H1 (cell line): Measurements from ENCODE around the gene ZSCAN22. TPM values are rescaled to one million over a fixed set of nuclear protein-coding genes. Genes with fewer than 3 reads are reported as not detected.

Source experiments
- CTCF ChIA-PET: fragments of 300-600 bp; sonication (Branson Sonifier 250); formaldehyde crosslinking; loops from one replicate; lab custom pipeline; 2021; ENCODE audit not compliant: partially characterized antibody; lab: Charles Lee
- POLR2A ChIA-PET: fragments of 300-600 bp; sonication (Branson Sonifier 250); formaldehyde crosslinking; loops from one replicate; lab custom pipeline; 2021; ENCODE audit warnings: inconsistent platforms; ENCODE audit not compliant: partially characterized antibody; lab: Charles Lee
- DNase-seq, 2 experiments: peaks; one replicate each; pipeline versions ENCODE4 v3.0.0 to v3.0.0-alpha.2; 2010 to 2022; ENCODE audit warnings: low spot score in 2 of 2, low read depth in 1 of 2, mixed read lengths in 1 of 2
- FAIRE-seq: peaks from 2 replicates; lab custom pipeline; 2011; peaks lifted over from hg19 to GRCh38; lab: Jason Lieb, UNC
- H2AFZ ChIP-seq: 2 replicates; pipeline ENCODE4 v1.8.1; 2012; ENCODE audit warnings: low read length, inconsistent platforms
- H2AK5ac ChIP-seq: 2 replicates; pipeline ENCODE4 v1.6.1; 2013; ENCODE audit warnings: low read depth, low read length
- H2BK120ac ChIP-seq: replicated peaks from 2 replicates; pipeline ENCODE3; 2013; ENCODE audit warnings: low read depth, low read length, inconsistent platforms
- H2BK12ac ChIP-seq: 2 replicates; pipeline ENCODE4 v1.6.1; 2013; ENCODE audit warnings: low read depth, low read length
- H2BK15ac ChIP-seq: 2 replicates; pipeline ENCODE4 v1.6.1; 2013; ENCODE audit warnings: low read length
- H2BK20ac ChIP-seq: 2 replicates; pipeline ENCODE4 v1.6.1; 2013; ENCODE audit warnings: low read length
- H2BK5ac ChIP-seq: 2 replicates; pipeline ENCODE4 v1.6.1; 2013; ENCODE audit warnings: low read depth, low read length
- H3K14ac ChIP-seq: 2 replicates; pipeline ENCODE4 v1.6.1; 2013; ENCODE audit warnings: inconsistent platforms; ENCODE audit not compliant: insufficient read length
- H3K18ac ChIP-seq: 2 replicates; pipeline ENCODE4 v1.6.1; 2013; ENCODE audit warnings: low read length; ENCODE audit errors: extremely low read depth
- H3K23ac ChIP-seq: 2 replicates; pipeline ENCODE4 v1.6.1; 2013; ENCODE audit warnings: inconsistent platforms; ENCODE audit not compliant: insufficient read length
- H3K23me2 ChIP-seq: 2 replicates; pipeline ENCODE4 v1.6.1; 2013; ENCODE audit warnings: low read depth, low read length
- H3K27ac ChIP-seq: 2 replicates; pipeline ENCODE4 v1.6.1; 2011; ENCODE audit warnings: low read depth, low read length, inconsistent platforms
- H3K27me3 ChIP-seq, 4 experiments: replicated peaks in 1 of 4; 1 replicate in 1 of 4; 2 replicates in 3 of 4; pipeline versions ENCODE4 v1.6.1 to v1.8.1; 2011 to 2013; ENCODE audit warnings: low read length in 3 of 4, mild to moderate bottlenecking in 3 of 4, inconsistent platforms in 2 of 4, mixed read lengths in 2 of 4, moderate library complexity in 1 of 4; ENCODE audit not compliant: control insufficient read depth in 3 of 4, insufficient read depth in 3 of 4; ENCODE audit errors: extremely low read depth in 1 of 4
- H3K36me3 ChIP-seq, 4 experiments: 2 replicates each; pipeline versions ENCODE4 v1.6.1 to v1.8.1; 2011 to 2013; ENCODE audit warnings: mild to moderate bottlenecking in 4 of 4, low read length in 3 of 4, moderate library complexity in 2 of 4, control low read depth in 1 of 4, inconsistent platforms in 1 of 4; ENCODE audit not compliant: insufficient read depth in 4 of 4, control insufficient read depth in 2 of 4
- H3K4ac ChIP-seq: replicated peaks from 2 replicates; pipeline ENCODE3; 2013; ENCODE audit warnings: low read length, low read depth, mixed read lengths, inconsistent platforms; ENCODE audit not compliant: insufficient read length
- H3K4me1 ChIP-seq, 4 experiments: replicated peaks in 1 of 4; 1 replicate in 1 of 4; 2 replicates in 3 of 4; pipeline versions ENCODE4 v1.6.1 to v1.8.1; 2011 to 2013; ENCODE audit warnings: low read length in 3 of 4, inconsistent platforms in 2 of 4, mixed read lengths in 1 of 4; ENCODE audit not compliant: insufficient read depth in 4 of 4, control insufficient read depth in 3 of 4
- H3K4me2 ChIP-seq, 2 experiments: 2 replicates each; pipeline versions ENCODE4 v1.6.1 to v1.8.1; 2011 to 2013; ENCODE audit warnings: low read depth in 2 of 2, low read length in 2 of 2, control low read depth in 1 of 2, inconsistent platforms in 1 of 2, mild to moderate bottlenecking in 1 of 2; ENCODE audit not compliant: insufficient read depth in 1 of 2
- H3K4me3 ChIP-seq, 4 experiments: fragments of 200-600, 300-600 bp in 1 of 4; sonication (generic), shearing (Covaris generic), sonication (Bioruptor Twin) in 1 of 4; 2 replicates each; pipeline versions ENCODE4 v1.5.1 to v1.8.1; 2011 to 2016; ENCODE audit warnings: low read length in 4 of 4, low read depth in 3 of 4, control low read depth in 2 of 4, inconsistent platforms in 2 of 4, mild to moderate bottlenecking in 2 of 4, mixed read lengths in 1 of 4, moderate library complexity in 1 of 4; ENCODE audit not compliant: insufficient read depth in 2 of 4; ENCODE audit errors: extremely low read depth in 1 of 4
- H3K56ac ChIP-seq: replicated peaks from 2 replicates; pipeline ENCODE3; 2013; ENCODE audit warnings: low read depth, mild to moderate bottlenecking, mixed read lengths, low read length, inconsistent platforms; ENCODE audit not compliant: insufficient read length
- H3K79me1 ChIP-seq: 2 replicates; pipeline ENCODE4 v1.6.1; 2013; ENCODE audit warnings: low read depth, low read length, control low read depth
- H3K79me2 ChIP-seq, 2 experiments: 2 replicates each; pipeline versions ENCODE4 v1.6.1 to v1.8.1; 2012 to 2013; ENCODE audit warnings: low read length in 2 of 2, mild to moderate bottlenecking in 2 of 2, inconsistent platforms in 1 of 2; ENCODE audit not compliant: insufficient read depth in 2 of 2, control insufficient read depth in 1 of 2
- H3K9ac ChIP-seq, 4 experiments: replicated peaks in 1 of 4; 1 replicate in 1 of 4; 2 replicates in 3 of 4; pipeline versions ENCODE4 v1.6.1 to v1.8.1; 2011 to 2013; ENCODE audit warnings: low read depth in 3 of 4, low read length in 3 of 4, control low read depth in 2 of 4, mild to moderate bottlenecking in 2 of 4, moderate library complexity in 2 of 4, inconsistent platforms in 1 of 4; ENCODE audit errors: extremely low read depth in 1 of 4
- H3K9me3 ChIP-seq, 2 experiments: 2 replicates each; pipeline versions ENCODE4 v1.6.1 to v1.8.1; 2012 to 2013; ENCODE audit warnings: mild to moderate bottlenecking in 2 of 2, moderate library complexity in 2 of 2, control low read depth in 1 of 2, inconsistent platforms in 1 of 2, low read depth in 1 of 2, low read length in 1 of 2, mixed read lengths in 1 of 2; ENCODE audit not compliant: insufficient read depth in 2 of 2
- H4K20me1 ChIP-seq, 2 experiments: replicated peaks in 1 of 2; 2 replicates each; pipeline versions ENCODE3 to v1.8.1; 2011 to 2013; ENCODE audit warnings: inconsistent platforms in 2 of 2, low read length in 2 of 2, mild to moderate bottlenecking in 1 of 2; ENCODE audit not compliant: insufficient read depth in 2 of 2, control insufficient read depth in 1 of 2
- H4K5ac ChIP-seq: 2 replicates; pipeline ENCODE4 v1.6.1; 2013; ENCODE audit warnings: low read length, low read depth, mixed read lengths, inconsistent platforms; ENCODE audit not compliant: insufficient read length
- H4K8ac ChIP-seq: 2 replicates; pipeline ENCODE4 v1.8.0; 2013; ENCODE audit warnings: mild to moderate bottlenecking, moderate library complexity, low read length, inconsistent platforms; ENCODE audit not compliant: insufficient read depth; ENCODE audit errors: extremely low read depth
- H4K91ac ChIP-seq: replicated peaks from 2 replicates; pipeline ENCODE3; 2013; ENCODE audit warnings: low read length, mixed read lengths, inconsistent platforms; ENCODE audit not compliant: insufficient read length
- ASH2L ChIP-seq: fragments of 200-600, 300-600 bp; sonication (generic); IDR thresholded peaks from one replicate; pipeline ENCODE4 v1.7.1; 2017; ENCODE audit warnings: low read length
- ATF3 ChIP-seq: IDR thresholded peaks from 2 replicates; pipeline ENCODE4 v1.6.1; 2011; ENCODE audit warnings: low read depth, mild to moderate bottlenecking, low read length; ENCODE audit not compliant: insufficient read depth
- CHD1 ChIP-seq: IDR thresholded peaks from 2 replicates; pipeline ENCODE4 v1.6.1; 2012; ENCODE audit warnings: low read depth, low read length, improper control_type of control experiment
- JUN ChIP-seq: IDR thresholded peaks from 2 replicates; pipeline ENCODE4 v1.6.1; 2011; ENCODE audit warnings: low read depth, mild to moderate bottlenecking, improper control_type of control experiment, low read length
- JUND ChIP-seq: IDR thresholded peaks from 2 replicates; pipeline ENCODE4 v1.6.1; 2011; ENCODE audit warnings: mild to moderate bottlenecking, improper control_type of control experiment, low read length
- WGBS, 2 experiments: shearing (Covaris generic) in 1 of 2; methylation state at CpG; one replicate each; pipeline versions ENCODE4 v1.1.6 to v1.1.7; 2013 to 2015; ENCODE audit warnings: low lambda C conversion rate in 2 of 2, mixed read lengths in 2 of 2, inconsistent platforms in 1 of 2, low coverage in 1 of 2, missing lambda C conversion rate in 1 of 2; ENCODE audit not compliant: insufficient replicate concordance in 2 of 2, insufficient coverage in 1 of 2, insufficient read length in 1 of 2; ENCODE audit errors: extremely low coverage in 1 of 2, missing lambda C conversion rate in 1 of 2; 5-methylcytosine and 5-hydroxymethylcytosine counted together
- polyA plus RNA-seq, 7 experiments: library from polyadenylated mRNA; depleted of rRNA in 3 of 7; stranded (reverse) in 5 of 7; unstranded in 2 of 7; fragments of >200 nt in 5 of 7; fragments of 200-250 nt in 2 of 7; gene quantifications; 1 replicate in 5 of 7; 2 replicates in 1 of 7; 4 replicates in 1 of 7; pipeline versions ENCODE4 v1.2.1 to v1.2.3, GENCODE V29; 2011 to 2013; ENCODE audit warnings: missing spikeins in 2 of 7, mixed read lengths in 2 of 7
- total RNA-seq: library from RNA; stranded (reverse); fragmentation: NEBNext Ultra II Directional; extraction: Animal tissue kit (Norgen Biotek cat#: 25700); gene quantifications from 2 replicates; pipeline ENCODE4 v1.2.1, GENCODE V29; 2021
- TF ChIP-seq, protein P1 (sequence below): IDR thresholded peaks from 2 replicates; pipeline ENCODE4 v1.6.1; 2012; ENCODE audit warnings: inconsistent platforms
- TF ChIP-seq, protein P2 (sequence below): IDR thresholded peaks from 2 replicates; pipeline ENCODE4 v1.6.1; 2012; ENCODE audit warnings: low read length, inconsistent platforms

ZSCAN22 gene
- total and polyA plus RNA-seq, 2 of the 8 experiments (the other 6 are each of a cell fraction or from before 2014, with no cell fraction given) = 3.2 to 3.3 TPM

- TF ChIP-seq ATF3 (no peak), CHD1 (no peak), JUN (no peak), JUND (no peak), ASH2L (no peak)
- TF ChIP-seq, protein P1, sequence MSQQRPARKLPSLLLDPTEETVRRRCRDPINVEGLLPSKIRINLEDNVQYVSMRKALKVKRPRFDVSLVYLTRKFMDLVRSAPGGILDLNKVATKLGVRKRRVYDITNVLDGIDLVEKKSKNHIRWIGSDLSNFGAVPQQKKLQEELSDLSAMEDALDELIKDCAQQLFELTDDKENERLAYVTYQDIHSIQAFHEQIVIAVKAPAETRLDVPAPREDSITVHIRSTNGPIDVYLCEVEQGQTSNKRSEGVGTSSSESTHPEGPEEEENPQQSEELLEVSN = no peak
- TF ChIP-seq, protein P2, sequence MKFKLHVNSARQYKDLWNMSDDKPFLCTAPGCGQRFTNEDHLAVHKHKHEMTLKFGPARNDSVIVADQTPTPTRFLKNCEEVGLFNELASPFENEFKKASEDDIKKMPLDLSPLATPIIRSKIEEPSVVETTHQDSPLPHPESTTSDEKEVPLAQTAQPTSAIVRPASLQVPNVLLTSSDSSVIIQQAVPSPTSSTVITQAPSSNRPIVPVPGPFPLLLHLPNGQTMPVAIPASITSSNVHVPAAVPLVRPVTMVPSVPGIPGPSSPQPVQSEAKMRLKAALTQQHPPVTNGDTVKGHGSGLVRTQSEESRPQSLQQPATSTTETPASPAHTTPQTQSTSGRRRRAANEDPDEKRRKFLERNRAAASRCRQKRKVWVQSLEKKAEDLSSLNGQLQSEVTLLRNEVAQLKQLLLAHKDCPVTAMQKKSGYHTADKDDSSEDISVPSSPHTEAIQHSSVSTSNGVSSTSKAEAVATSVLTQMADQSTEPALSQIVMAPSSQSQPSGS = no peak
- DNase-seq = no peak
Observed at GRCh38 chr19:58367698-58368454, 41.1 kb downstream of the ZSCAN22 start.

More at GRCh38 chr19:58367698-58368454, 41.1 kb downstream of the ZSCAN22 start:
- Histone ChIP-seq H2BK5ac (no peak overlapping the region), H3K18ac (no peak overlapping the region), H4K91ac (no peak overlapping the region), H3K27ac (no peak overlapping the region), H4K20me1 (peaks cover 0 to 3% of the 10 kb centered on the region in 2 experiments), H2BK12ac (no peak overlapping the region), H3K4me1 (no peaks in the 10 kb centered on the region), H2BK20ac (no peak overlapping the region), H3K79me2 (no peaks in the 10 kb centered on the region), H2BK120ac (no peak overlapping the region), H3K4me2 (no peak overlapping the region), H4K8ac (no peak overlapping the region), H2AFZ (no peak overlapping the region), H3K4ac (no peak overlapping the region), H3K9me3 (no peaks in the 10 kb centered on the region), H3K9ac (no peak overlapping the region; a peak in 1 of 7 replicates), H3K79me1 (no peaks in the 10 kb centered on the region), H2AK5ac (no peak overlapping the region), H3K56ac (no peak overlapping the region), H3K4me3 (no peak overlapping the region), H4K5ac (no peak overlapping the region), H3K36me3 (peaks cover 0 to 2% (median 0%) of the 10 kb centered on the region in 4 experiments; a peak in 2 of 8 replicates), H3K14ac (no peak overlapping the region), H3K23ac (no peak overlapping the region), H2BK15ac (no peak overlapping the region), H3K27me3 (no peaks in the 10 kb centered on the region), H3K23me2 (peaks cover under 1% of the 10 kb centered on the region; the same call in 1 of the 2 replicates)
- FAIRE-seq = no peak
- WGBS, 2 experiments = 96% methylated on average over 66 of the region's 106 CpGs; no CpG with 5 or more reads in 1 of the 2 experiments
- POLR2A ChIA-PET = interaction anchor here (2.1 to 7.6 kb wide), 2 partner anchors 8 to 19 kb away, joined by 8 to 94 read pairs; partner anchors contain the start of gene RPS5
- CTCF ChIA-PET = interaction anchor here (0.8 to 2.4 kb wide), 7 partner anchors 11 to 84 kb away, joined by 3 to 11 read pairs (median 4); partner anchors contain the start of gene ZNF324B
